Lung (tissue), 12 donors: ENCODE measurements around the gene SLC66A2. TPM values are rescaled to one million over a fixed set of nuclear protein-coding genes. Genes with fewer than 3 reads are reported as not detected.

ENCODE experiments used
- ATAC-seq: fragments of 200-7000 bp; cut with Tn5 transposase; one replicate; pipeline ENCODE4 v1.9.1; 2020; ENCODE audit warnings: moderate number of reproducible peaks; ENCODE audit not compliant: insufficient read depth, low FRiP score
- DNase-seq, 3 donors: peaks; one replicate each; pipeline ENCODE4 v3.0.0-alpha.2; 2013 to 2017
- H3K27ac ChIP-seq, 2 donors: one replicate each; pipeline ENCODE4 v1.5.1; 2013; ENCODE audit warnings: mild to moderate bottlenecking in 2 of 2, moderate library complexity in 2 of 2, control low read depth in 1 of 2, inconsistent platforms in 1 of 2, low read depth in 1 of 2, low read length in 1 of 2
- H3K27me3 ChIP-seq, 3 donors: one replicate each; pipeline ENCODE4 v1.5.1; 2013; ENCODE audit warnings: low read length in 2 of 3; ENCODE audit not compliant: control insufficient read depth in 3 of 3, insufficient read depth in 3 of 3
- H3K36me3 ChIP-seq, 4 donors: one replicate each; pipeline ENCODE4 v1.5.1; 2013; ENCODE audit warnings: low read length in 4 of 4, mild to moderate bottlenecking in 1 of 4, moderate library complexity in 1 of 4; ENCODE audit not compliant: control insufficient read depth in 4 of 4, insufficient read depth in 4 of 4
- H3K4me1 ChIP-seq, 5 donors: one replicate each; pipeline ENCODE4 v1.5.1; 2013; ENCODE audit warnings: low read length in 5 of 5, mild to moderate bottlenecking in 2 of 5, moderate library complexity in 1 of 5; ENCODE audit not compliant: control insufficient read depth in 5 of 5, insufficient read depth in 5 of 5
- H3K4me3 ChIP-seq: one replicate; pipeline ENCODE4 v1.5.1; 2013; ENCODE audit warnings: mild to moderate bottlenecking, control low read depth, moderate library complexity
- H3K9ac ChIP-seq, 2 donors: one replicate each; pipeline ENCODE4 v1.5.1; 2013; ENCODE audit warnings: low read length in 2 of 2, control low read depth in 1 of 2; ENCODE audit not compliant: insufficient read depth in 1 of 2
- H3K9me3 ChIP-seq, 4 donors: one replicate each; pipeline ENCODE4 v1.5.1; 2013; ENCODE audit warnings: low read length in 3 of 4, mild to moderate bottlenecking in 1 of 4, moderate library complexity in 1 of 4; ENCODE audit not compliant: control insufficient read depth in 4 of 4, insufficient read depth in 3 of 4
- WGBS, 2 donors: extraction: QIAGEN DNeasy Blood & Tissue Kit; methylation state at CpG; one replicate each; pipeline ENCODE4 v1.1.7; 2013; 5-methylcytosine and 5-hydroxymethylcytosine counted together
- polyA plus RNA-seq, 2 donors: library from polyadenylated mRNA; stranded (reverse); fragments of 200-250 nt; gene quantifications; one replicate each; pipeline ENCODE4 v1.2.1, GENCODE V29; 2013
- total RNA-seq, 2 donors: library from RNA; depleted of rRNA in 1 of 2; stranded (reverse); fragments of >200 nt in 1 of 2; gene quantifications; one replicate each; pipeline ENCODE4 v1.2.1, GENCODE V29; 2014 to 2021
- TF ChIP-seq, protein P1 (sequence below): IDR thresholded peaks from 2 replicates; pipeline ENCODE4 v1.5.1; 2012; ENCODE audit warnings: mild to moderate bottlenecking; ENCODE audit errors: control extremely low read depth, extremely low read depth
- donor health status: control.
- donor health status: control.
- donor health status: Bipolar disorder and iron deficiency.
- donor health status: healthy.
- donor health status: DM: yes; HTN: yes; CAD: no.

Gene SLC66A2
- total and polyA plus RNA-seq, 4 donors: 26.5 to 71.8 (median 62.3) TPM

- 80 to 87% methylated on average over 24 of the region's 24 CpGs for WGBS, 2 donors
- no peaks in the 10 kb centered on the region for H3K36me3 ChIP-seq
- TF ChIP-seq, protein P1, sequence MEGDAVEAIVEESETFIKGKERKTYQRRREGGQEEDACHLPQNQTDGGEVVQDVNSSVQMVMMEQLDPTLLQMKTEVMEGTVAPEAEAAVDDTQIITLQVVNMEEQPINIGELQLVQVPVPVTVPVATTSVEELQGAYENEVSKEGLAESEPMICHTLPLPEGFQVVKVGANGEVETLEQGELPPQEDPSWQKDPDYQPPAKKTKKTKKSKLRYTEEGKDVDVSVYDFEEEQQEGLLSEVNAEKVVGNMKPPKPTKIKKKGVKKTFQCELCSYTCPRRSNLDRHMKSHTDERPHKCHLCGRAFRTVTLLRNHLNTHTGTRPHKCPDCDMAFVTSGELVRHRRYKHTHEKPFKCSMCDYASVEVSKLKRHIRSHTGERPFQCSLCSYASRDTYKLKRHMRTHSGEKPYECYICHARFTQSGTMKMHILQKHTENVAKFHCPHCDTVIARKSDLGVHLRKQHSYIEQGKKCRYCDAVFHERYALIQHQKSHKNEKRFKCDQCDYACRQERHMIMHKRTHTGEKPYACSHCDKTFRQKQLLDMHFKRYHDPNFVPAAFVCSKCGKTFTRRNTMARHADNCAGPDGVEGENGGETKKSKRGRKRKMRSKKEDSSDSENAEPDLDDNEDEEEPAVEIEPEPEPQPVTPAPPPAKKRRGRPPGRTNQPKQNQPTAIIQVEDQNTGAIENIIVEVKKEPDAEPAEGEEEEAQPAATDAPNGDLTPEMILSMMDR: no peak
- no peaks in the 10 kb centered on the region for H3K4me1 ChIP-seq
- no peak overlapping the region for H3K27ac ChIP-seq
- ATAC-seq: no peak
- DNase-seq: no peak
- H3K4me3 ChIP-seq: no peak overlapping the region
- no peak overlapping the region for H3K9ac ChIP-seq
- no peaks in the 10 kb centered on the region for H3K27me3 ChIP-seq
- H3K9me3 ChIP-seq: peaks cover 0 to 3% (median 0%) of the 10 kb centered on the region in 4 donors
Observed at GRCh38 chr18:79874553-79875530, 76.6 kb downstream of the SLC66A2 start.

GRCh38 chr18:79873449-79874110, 77.9 kb downstream of the SLC66A2 start:
- no peak overlapping the region for H3K4me3 ChIP-seq
- no peaks in the 10 kb centered on the region for H3K36me3 ChIP-seq
- ATAC-seq (no peak), DNase-seq (peak in 1 of 3 donors; percentile 16)
- H3K4me1 ChIP-seq: no peaks in the 10 kb centered on the region
- no peak overlapping the region for H3K9ac ChIP-seq
- no peak overlapping the region for H3K27ac ChIP-seq
- TF ChIP-seq, protein P1: no peak
- 66 to 80% methylated on average over 32 to 34 of the region's 34 CpGs for WGBS, 2 donors
- H3K9me3 ChIP-seq: peaks cover 0 to 3% (median 0%) of the 10 kb centered on the region in 4 donors
- H3K27me3 ChIP-seq: no peaks in the 10 kb centered on the region

- Histone ChIP-seq H3K9me3 (peaks cover 0 to 3% (median 0%) of the 10 kb centered on the region in 4 donors), H3K36me3 (no peaks in the 10 kb centered on the region), H3K4me1 (no peaks in the 10 kb centered on the region), H3K9ac (no peak overlapping the region), H3K4me3 (no peak overlapping the region), H3K27me3 (no peaks in the 10 kb centered on the region), H3K27ac (no peak overlapping the region)
- peak in 2 of 3 donors; percentile 17 to 24 for DNase-seq
- TF ChIP-seq, protein P1: no peak
- ATAC-seq: no peak
- WGBS, 2 donors: 40 to 52% methylated on average over 31 to 36 of the region's 36 CpGs
Observed at GRCh38 chr18:79872527-79873444, 78.7 kb downstream of the SLC66A2 start.
